ENCODE results near the gene SYS1.
"Not testable (repeated sequence)": the region's sequence is repeated elsewhere in the genome, so short reads cannot be mapped to it uniquely, and the experiment has no call there.

The SYS1 gene

DNA sequence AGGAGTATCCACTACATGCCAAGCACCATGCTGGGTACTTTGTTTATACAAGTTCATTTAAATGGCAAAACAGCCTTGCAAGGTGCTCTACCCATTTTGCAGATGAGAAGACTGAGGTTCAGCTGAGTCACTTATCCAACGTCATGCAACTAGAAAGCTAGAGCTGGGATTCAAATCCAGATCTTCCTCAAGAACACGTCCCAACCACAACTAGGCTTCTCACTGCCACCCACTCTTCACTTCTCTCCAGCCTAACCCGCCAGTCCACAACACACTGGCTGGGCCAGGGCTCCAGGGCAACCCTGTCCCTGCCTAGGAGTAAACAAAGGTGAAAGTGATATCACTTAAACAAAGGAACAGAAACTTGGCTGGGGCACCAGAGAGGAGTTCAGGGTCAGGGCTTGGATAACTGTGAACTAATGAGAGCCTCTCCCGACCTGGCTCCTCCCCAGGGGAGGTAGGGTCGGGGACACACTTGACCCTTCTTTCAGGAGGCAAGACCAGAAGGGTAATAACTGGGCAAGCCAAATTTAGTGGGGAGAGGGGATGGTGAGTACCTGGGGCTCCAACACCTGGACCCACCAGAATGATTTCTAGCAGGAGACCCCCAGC, 22.6 kb upstream of the SYS1 start:
- no peak for DNase-seq

DNA sequence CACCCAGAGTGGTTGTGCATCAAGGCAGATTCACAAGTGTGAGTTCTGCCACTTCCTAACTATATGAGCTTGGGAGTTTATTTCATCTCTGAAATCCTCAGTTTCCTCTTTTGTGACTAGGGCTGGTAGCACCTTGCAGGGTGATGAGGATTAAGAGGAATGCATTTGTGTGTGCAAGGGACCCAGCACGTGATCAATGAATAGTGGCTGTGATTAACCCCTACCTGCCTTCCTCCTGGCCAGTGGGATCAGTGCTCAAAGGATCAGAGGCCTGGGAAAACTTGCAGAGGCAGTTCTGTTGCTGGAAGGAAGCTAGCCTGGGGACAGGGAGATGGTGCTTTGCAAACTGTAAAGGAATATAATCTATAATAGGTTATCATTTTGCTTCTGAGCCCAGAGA, 22.0 kb upstream of the SYS1 start:
- no peak for DNase-seq

DNA sequence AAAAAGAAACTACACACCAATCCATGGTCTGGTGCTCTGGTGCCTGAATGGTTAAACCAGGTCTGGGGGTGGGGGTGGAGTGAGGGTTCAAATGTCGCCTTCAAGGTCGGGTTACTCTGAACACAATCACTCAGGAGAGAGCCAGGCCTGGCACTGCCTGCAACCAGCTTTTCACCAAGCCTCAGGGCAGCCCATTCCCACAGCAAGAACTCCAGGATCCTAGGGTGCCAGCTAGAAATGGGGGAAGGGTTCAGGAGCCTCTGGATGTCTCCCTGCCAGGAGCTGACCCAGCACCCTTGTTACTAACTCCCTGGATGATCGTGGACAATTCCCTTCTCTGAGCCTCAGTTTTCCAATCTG, 21.4 kb upstream of the SYS1 start:
- no peak for DNase-seq

DNA sequence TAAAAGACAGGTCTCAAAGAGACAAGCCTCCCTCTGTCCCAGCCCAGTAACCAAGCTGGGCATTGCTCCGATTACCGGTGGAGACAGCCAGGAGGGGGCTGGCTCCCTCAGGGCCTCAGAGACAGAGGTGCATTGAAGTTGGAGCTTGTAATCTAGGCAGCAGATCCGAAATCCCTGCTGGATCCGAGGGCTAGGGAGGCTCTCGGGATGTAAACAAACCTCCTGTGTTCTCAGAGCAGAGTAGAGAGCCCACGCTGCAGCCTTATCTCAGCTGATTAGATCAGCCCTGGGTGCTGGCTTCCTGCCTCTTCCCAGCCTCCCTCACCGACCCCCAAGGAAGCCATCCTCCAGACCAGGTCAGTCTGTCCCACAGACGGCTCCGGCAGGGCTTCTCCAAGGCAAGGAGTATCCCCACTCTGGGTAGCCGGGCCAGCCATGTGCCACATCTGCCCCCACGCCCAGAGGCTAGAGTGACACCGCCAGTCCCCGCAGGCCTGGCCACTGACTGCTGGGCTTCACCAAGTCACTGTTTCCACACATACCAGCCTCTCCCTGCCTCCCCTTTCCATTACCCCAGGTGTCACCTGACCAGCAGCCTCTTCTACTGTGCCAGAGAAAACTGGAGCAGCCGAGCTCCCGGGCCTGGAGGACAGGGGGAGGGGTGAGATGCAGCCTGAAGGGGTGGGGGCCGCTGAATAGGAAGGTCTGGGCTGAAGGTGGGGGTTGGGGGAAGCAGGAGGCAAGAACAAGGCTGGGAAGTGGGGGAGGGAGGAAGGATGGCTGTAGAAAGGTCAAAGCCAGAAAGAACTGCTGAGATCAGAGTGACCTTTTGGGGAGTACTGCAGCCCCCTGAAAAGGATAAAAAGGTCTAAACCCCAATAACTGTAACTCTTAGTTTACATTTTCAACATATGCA, 20.8 kb upstream of the SYS1 start:
- DNase-seq: peak in 1 of 2 experiments; percentile 35

DNA sequence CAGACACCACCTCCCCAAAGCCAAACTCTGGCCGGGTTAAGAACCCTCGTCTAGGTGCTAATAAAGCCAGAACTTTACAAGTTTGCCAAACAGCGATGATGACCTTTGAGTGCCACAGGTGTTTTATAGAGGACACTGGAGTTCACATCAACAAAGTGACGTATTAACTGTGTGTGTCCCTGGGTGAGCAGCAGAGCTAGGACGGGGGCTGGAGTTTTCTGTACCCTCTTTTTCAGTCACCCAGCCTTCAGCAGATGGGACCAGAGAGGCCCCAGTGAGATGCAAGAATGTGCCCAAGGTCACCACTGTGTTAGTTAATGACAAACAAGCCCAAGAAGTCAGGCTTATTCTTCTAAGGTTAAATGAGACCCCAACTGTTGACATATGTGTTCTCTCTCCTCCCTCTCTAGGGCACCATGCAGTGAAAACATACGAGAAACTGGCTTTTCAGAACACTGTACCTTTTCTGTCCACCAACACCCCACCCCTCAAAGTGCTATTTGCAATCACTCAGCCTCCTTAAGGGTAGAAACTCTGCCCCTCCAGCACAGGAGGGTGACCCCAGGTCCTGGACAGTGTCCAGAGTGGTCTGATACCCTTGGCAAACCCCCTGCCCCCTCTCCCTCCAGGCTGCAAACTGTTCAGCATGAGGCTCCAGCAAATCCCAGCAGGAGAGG, 20.0 kb upstream of the SYS1 start:
- no peak for DNase-seq

DNA sequence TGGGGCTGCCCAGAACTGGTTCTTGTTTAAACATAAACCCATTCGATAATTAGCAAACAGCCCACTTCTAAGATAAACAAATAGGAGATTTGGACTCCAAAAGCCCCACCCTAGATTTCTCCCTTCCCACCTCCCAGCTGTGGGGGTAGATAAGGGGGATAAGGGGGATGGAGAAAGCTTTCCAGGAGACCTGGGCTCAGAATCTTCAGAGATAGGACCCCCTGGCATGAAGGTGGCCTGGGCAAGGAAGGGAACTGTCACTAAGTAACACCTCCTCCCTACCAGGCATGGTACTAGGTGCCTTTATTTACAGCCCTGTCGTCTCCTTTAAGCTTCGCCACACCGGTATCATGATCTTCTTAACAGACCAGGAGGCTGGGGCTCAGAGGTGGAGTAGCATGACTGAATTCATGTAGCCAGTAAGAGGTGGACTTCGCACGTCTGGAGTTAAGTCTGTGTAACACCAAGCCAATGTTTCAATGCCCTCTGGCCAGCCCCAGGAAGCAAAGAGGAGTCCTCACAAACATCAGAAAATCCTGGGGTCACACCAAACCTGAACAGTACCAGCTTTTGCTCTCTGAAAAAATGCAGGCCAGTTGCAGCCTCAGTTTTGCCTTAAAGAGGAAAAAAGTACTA, 19.3 kb upstream of the SYS1 start:
- DNase-seq: no peak

DNA sequence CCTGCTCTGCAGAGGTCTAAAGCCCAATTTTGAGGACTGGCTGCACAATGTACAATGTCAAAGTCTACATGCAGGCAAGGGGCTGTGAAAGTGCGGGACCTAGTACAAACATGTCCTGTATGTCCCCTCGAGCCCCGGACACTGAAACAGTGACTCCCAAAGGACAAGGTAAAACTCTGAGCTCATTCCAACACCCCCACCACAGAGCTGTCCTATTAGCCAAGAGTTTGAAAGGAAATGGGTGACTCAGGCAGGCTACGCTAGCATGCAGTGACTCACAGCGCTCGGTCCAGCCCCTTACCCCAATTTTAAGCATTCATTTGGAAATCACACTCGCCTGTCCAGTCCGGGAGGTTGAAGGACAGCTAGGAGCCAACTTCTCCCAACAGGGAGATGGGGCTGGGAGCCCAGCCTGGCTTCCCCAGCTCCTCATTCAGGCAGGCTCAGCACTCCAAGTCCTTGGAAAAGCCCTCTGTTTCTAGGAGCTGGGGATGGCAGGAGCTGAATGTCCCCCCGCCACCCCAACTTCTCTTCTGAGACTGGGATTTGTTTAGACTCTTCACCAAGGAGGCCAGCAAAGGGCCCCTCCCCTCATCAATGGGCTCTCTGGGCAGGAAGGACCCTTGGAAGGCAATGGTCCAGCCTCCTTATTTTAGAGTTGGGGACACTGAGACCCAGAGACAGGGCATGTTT, 18.6 kb upstream of the SYS1 start:
- DNase-seq: peak; percentile 71 to 88

DNA sequence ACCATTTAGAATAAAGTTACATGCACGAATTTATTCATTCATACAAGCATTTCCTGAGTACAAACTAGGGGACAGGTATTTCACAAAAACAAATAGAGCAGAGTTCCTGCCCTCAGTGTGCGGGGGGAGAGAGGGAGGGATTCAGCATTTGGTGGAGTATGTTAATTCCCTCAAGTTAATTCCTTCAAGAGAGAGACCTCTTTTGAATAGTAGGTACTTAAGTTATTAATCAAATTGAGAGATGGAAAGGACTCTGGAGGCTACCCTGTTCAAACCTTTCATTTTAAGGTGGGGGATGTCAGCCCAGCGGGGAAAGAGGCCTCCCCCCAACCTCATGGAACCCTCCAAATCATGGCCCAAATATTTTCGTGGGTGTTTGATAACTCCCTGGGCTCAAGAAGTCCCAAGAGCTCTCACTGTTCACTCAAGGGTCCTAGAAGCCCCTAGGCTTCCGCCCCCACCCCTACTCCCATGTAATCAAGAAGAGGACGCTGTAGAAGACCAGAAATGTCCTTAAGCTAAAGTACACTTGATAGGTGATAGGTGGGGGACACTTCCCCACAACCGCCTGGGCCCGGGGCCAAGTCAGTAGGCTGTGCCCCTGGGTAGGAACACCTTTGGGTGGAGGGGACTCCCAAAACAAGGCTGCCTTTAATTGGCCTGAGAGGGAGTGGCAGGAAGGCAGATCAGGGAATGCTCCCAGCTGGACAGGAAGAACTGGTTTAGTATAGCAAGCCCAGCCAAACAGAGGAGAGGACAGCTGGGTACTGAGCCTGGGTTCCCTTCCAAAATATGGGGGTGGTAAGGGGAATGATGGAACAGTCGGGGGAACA, 17.6 kb upstream of the SYS1 start:
- DNase-seq: peak in 1 of 2 experiments; percentile 11

DNA sequence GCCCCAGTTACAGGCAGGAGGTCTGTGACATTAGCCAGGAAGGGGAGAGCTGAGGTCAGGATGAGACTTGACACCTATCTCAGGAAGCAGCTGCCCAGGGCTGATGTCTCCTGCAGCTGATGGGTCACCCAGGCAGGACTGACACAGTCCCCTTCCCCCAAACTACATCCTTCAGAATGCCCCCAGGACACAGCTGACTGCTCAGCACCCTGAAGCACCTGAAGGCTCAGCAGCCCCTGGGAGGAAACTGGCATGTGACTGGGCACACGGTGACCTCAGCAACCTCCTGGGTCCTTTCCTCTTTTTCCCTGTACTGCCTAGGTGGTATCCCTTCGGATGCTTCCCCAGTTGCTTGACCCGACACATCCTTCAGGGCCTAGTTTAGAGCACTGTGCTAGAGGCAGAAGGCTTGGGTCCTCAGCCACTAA, 16.7 kb upstream of the SYS1 start:
- no peak for DNase-seq

DNA sequence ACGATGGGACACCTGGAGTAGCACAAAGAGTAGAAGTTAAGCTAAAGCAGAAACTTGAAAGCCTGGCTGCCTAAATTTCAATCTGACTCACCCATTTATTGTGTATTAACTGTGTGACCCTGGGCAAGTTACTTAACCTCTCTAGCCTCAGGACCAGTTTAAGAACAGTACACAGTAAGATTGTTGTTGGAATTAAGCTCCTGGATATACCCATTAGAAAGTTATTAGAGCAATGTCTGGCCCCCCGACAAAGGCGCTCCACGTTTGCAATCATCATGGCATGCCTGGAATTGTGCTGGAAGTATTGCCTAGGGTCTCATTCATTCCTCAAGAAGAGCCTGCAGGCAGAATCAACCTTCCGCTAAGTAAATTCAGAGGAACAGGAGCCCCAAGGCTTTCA, 16.1 kb upstream of the SYS1 start:
- DNase-seq: no peak

DNA sequence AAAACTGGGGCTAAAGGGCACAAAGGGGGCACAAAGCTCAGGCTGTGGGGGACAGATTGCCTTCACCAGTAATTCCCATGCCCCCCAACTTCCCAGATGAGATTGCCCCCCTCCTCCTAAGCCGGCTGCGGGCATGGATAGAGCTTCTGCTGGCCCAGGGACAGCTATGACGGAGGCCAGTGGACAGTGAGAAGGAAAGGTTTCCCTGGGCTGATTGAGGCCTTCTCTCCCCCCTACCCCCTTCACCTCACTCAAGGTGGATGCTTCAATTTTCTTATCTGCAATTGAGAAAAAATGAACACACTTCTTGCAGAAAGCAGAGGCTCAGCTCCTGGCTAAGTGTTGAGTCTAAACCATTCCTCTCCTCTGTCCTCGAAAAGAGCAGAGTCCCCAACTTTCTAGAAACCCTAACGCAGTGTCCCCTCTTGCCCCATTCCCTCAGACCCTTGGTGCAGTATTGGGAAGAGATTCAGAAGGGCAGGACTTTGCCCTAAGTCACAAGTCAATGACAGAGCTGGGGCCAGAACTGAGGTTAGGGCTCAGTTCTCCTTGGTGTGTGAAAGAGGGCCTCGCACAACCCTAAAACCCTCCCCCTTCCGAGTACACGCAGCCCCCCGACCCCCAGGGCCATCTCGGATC, 15.5 kb upstream of the SYS1 start:
- DNase-seq: no peak

DNA sequence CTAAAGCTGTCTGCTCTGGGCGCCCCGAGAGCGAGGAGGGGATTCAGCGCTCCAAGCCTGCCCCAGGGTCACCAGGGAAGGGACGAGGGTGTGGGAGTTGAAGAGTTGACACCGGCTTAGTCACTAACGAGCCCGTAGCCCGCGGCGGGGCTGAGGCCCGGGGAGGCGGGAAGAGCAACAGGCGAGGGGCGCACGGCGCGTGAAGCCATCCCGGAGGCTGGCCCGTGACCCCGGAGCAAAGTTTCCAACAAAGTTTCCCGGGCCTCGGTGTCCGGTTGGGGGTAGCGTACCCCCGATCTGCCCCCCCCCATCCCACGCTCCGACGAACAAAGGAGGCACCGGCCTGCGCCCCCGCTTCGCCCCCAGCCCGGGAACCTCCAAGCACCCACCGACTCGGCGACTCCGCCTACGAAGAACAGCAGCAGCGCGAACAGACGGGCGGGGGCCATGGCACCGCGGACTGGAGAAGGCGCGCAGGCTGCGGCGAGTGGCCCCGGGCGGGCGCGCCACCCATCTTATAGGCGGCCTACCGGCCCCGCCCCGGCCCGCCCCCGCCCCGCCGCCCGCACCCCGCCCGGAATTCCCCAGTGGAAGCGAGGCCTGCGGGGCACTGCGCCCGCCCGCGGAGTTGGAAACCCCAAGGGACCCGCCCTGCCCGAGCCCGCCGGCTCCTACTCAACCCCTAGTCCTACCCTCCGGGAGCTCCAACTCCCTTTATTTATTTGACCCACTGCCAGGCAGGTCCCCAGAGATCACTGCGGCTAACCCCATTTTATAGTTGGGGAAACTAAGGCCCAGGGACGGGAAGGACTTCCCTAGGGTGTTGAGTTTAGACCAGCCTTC, 14.8 kb upstream of the SYS1 start, which contains the start of gene SDC4:
TSS of gene SDC4 (minus strand) at position 489 of the 843 bp plus-strand sequence. CDS start at position 449, 40 bp downstream.
- peak in 1 of 2 experiments; percentile 61 for DNase-seq

DNA sequence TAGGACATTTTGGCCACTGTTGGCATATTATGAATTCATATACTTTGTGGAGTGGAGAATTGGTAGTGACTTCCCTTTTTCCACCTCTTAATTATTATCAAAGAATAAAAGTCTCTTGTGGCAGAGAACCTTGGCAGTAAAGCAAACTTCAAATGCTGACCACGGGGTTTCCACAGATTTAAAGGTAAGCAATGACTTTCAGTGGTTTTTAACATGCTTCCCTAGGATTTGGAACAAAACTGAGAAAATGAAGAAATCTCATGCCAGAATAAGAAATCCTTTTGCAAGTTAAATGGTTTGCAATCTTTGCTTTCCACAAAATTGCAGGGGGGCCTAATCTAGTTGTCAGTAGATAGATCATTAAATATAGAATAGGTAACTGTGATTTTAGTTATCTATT, 12.7 kb upstream of the SYS1 start:
- no peak for DNase-seq

DNA sequence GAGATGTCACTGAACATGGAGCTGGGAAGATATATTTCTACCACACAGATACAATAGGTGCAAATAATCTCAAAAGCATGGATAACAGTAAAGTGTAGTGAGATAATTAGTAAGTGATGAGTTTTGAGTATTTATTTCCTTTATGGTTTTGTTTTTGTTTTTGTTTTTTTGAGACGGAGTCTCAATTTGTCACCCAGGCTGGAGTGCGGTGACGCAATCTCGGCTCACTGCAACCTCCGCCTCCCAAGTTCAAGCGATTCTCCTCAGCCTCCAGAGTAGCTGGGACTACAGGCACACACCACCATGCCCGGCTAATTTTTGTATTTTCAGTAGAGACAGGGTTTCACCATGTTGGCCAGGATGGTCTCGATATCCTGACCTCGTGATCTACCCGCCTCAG, 12.2 kb upstream of the SYS1 start:
- not testable (repeated sequence) for DNase-seq

DNA sequence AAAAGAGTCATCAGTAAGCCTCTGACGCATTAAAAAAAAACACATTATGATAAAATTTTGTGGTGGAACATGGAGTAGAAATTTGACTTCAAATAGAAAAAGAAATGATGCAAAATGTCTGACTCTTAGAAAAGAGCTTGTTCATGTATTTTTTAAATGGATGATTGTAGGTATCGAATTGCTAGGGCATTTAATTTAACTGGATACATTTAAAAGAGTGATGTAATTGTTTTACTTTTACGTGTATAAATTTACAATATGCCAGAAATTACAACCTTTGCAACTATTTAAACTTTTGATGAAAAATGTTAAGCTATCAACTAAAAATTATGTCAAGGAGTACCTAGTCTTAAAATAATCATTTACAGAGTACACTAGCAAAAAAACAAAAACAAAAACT, 10.2 kb upstream of the SYS1 start:
- no peak for DNase-seq

DNA sequence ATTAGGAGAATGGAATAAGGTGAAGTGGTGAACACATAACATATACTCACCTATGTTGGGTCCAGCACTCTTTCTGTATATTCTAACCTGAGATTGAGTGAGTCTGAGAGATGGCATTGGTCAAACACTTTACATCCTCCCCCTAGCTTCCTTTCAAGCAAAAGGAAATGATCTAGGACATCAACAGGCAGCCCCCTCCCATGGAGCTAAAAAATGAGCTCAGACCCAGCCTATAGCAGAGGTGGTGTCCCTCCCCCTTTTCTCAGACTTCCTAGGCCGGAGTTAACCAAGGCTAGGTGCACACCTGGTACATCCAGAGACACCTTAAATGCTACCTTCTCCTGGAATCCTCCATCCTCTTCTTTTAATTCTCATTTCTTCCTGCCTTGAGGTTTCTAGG, 9.2 kb upstream of the SYS1 start:
- no peak for DNase-seq

DNA sequence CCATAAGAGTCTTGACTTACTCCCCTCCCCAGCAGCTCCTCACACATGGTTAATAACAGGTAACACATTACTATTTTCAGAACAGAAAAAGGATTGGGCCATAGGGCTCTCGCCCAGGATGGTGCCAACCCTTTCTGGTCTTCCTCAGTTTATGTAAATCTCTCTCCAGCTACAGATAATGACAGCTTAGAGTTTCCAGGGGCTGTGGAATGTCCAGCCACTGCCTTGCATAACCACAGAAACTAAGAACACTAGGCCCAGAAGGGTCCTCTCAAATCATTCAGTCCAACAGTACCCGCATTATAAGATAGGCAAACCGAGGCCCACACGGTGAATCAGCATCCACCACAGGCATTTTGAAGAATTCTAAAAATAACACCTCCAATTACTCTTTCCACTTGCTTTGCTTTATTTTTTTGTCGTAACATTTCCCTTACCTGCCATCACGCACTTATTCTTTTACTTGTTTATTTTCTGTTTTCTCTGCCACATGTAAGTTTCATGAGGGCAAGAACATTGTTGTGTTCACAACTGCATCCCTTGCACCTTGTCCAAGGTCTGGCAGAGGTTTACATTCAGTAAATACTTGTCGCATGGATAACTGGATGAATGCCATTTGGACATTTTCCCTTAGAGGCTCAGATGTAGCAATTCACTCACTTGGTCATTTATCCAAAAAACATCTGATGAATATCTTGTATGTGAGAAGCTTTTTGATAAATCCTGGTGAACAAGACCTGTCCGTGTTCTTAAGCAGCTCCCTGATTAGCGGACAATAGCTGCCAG, 8.3 kb upstream of the SYS1 start:
- no peak for DNase-seq

DNA sequence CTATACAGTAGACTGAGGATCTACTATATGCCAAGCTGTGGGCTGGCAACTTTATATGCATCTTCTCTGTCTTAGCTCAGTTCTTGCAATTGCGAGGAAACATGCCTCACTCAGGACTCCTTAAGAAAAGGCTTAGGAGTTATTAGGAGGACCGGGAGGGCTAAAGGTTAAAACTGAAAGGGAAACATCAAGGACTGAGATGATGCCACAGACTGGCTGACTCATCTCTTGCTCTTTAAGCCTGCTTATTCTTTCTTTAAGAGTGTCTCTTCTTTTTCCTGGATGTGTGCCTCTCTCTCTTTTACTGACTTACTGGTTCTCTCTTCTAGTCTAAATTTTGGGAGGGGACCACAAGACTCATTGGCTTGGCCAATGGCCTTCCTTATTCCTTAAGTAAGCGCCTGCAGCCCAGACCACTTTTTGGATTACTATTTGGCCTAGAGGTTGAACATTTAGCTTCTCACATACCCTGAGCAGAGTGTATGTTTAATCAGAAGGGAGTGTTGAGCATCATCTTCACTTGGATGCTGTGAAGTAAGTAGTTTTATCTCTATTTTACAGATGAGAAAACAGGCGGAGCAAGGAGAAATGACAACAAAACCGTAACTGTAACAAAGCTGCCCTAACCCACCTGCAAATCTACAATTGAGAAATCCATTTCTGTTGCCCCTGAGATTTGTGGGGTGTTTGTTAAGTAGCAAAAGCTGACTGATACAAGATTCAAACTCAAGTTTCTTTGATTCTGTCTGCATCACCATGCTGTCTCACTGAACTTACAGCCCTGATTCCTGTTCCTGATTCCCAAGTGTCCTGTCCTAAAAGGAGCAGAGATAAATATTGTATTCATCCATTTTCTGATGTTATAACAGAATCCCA, 7.5 kb upstream of the SYS1 start:
- no peak for DNase-seq

Measured in SW 1271 (cell line).